Epidermal melanocyte (primary cell): ENCODE measurements around the gene RALGPS2.
"Not testable (repeated sequence)": the region's sequence is repeated elsewhere in the genome, so short reads cannot be mapped to it uniquely, and the experiment has no call there.

ENCODE experiments used
- DNase-seq: peaks from one replicate; pipeline ENCODE4 v3.0.0; 2011; ENCODE audit warnings: low spot score; ENCODE audit not compliant: insufficient read length

Gene RALGPS2

DNA sequence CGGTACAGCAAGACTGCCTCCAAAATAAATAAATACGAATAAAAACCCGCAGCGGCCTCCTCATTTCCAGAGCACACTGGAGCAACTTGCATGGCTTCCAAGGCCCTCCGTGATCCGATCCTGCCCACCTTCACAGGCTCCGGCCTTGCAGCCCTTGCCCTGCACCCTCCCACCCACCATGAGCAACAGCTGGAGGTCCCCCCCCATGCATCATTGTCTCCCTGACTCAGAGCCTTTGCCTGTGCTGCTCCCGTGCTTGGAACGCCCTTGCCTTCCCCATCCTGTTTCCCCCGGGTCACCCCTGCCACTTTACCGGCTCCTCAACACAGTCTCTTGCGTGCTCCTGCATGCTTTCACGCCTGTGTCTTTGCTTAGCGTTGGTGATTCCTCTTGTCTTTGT is 216.8 kb downstream of the RALGPS2 start:
- no peak for DNase-seq

DNA sequence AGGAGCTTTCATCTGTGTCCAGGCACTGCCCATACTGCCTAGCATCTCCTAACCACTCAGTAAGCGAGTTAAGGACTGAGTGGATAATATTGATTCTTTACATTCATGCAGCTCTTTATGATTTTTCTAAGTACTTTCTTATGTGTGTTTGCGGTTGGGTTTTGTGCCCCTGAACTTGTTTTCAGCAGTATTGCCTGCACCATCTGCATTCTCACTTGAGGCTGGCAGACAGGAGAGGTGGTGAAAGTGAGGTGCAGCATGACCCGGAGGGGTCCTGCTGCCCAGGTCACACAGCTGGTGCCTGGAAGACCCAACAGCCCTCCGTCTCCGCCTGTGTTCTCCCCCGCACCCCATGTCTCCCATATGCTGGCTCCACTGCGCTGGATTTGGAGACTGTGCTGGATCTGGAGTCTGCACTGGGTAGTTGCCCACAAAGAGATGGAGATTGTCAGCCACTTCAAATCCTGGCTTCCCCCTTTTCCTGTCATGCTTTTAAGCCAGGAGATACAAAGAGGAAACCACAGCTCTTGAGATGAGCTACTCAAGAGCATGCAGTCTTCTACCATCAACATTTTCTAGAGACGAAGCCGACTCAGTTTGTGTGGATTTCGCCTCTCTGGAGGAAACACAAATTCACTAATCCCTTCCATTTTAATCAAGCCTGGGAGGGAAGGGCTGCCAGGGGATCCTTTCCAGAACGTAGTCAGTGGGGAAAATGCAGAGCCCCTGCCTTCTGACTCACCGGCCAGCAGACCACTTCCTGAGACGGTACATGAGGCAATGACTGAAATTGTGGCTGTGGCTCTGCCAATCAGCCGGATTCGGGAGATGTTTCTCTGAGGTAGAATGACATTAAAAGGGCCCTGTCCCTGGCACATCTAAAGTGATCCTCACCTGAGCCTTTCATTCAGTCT is 217.5 kb downstream of the RALGPS2 start:
- no peak for DNase-seq

DNA sequence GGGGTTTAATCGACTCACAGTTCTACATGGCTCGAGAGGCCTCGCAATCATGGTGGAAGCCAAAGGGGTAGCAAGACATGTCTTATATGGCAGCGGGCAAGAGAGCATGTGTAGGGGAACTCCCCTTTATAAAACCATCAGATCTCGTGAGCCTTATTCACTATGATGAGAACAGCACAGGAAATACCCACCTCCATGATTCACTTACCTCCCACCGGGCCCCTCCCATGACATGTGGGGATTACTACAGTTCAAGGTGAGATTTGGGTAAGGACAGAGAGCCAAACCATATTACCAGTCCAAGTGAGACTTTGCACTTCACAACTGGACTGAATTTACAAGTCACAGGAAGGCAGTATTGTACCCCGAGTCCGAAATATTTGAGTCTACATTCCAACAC is 219.7 kb downstream of the RALGPS2 start:
- no peak for DNase-seq

DNA sequence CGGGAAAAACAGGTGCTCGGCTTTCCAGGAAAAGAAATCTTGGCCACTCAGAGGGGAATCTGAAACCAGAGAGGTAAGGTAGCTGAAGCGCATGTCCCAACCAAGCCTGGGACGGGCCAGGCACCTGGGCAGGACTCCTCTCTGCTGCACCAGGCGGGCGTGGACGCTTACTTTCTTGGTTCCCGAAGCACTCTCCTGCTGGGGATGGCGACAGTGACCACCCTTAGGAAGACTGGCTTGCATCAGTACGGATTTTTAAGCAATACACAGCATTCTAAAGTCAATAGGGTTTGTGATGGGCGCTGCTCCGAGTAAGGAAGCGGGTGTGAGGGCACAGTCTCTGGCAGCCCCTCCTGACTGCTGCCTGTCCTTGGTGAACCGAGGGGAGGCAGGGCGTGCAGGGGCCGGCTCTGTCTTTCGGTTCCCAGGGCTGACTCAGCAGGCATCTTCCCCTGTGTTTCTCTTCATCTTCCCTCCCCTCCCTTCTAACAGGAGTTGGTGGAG is 220.8 kb downstream of the RALGPS2 start:
- DNase-seq, result no peak

DNA sequence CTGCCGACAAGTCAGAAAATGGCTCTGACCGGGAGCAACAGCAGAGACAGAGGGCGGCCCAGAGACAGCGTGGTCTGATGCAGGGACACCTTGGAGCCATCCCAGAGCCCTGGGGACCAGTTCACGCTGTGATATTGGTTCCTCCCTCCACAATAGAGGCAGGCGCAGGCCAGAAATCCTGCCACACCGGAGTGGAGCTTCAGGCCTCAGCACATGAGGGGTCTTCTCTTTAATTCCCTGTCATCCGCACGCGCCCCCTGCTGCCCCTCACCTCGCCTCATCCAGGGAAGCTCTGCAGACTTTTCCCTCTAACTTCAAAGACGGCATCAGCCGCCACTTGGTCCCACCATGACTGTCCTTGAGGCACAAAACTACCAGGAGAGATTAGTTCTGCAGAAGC is 221.4 kb downstream of the RALGPS2 start:
- no peak for DNase-seq

- DNase-seq, result no peak
These were observed 222.0 kb downstream of the RALGPS2 start for GRCh38 chr1:178946855-178947676.

DNA sequence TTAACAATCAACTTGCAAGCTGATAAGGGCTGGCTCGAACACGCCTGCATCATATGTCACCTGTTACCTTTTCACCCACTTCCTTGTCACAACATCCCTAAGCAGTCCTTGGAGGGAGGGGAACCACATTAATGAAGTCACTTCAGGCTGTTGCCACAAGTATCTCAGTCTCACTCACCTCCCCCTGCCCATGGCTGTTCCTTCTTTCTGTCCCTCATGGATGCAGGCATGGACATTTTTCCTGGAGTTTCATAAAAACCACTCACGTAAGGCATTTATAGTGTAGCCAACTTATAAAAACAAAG is 222.6 kb downstream of the RALGPS2 start:
- no peak for DNase-seq

- DNase-seq, result no peak
These were observed 223.6 kb downstream of the RALGPS2 start for GRCh38 chr1:178948676-178949075.

GRCh38 chr1:178949866-178950265 is 224.8 kb downstream of the RALGPS2 start:
- not testable (repeated sequence) for DNase-seq

DNA sequence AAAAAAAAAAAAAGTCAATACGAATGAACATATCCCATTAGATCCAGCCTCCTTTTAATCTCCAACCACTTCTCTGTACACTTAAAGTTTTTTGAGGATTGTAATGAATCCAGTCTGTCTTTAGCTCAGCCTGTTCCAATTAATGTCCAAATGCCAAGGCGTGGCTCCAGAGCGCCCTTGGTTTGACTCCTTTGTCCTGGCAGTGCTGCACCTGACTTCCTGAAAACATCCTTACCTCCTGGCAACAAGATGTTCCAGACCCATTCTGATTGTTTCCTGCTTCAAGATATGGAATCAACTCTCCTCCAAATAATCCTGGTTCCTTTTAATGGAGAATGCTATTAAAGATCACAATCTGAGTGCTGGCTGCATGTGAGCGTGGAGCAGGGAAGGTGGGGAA is 226.6 kb downstream of the RALGPS2 start:
- no peak for DNase-seq

DNA sequence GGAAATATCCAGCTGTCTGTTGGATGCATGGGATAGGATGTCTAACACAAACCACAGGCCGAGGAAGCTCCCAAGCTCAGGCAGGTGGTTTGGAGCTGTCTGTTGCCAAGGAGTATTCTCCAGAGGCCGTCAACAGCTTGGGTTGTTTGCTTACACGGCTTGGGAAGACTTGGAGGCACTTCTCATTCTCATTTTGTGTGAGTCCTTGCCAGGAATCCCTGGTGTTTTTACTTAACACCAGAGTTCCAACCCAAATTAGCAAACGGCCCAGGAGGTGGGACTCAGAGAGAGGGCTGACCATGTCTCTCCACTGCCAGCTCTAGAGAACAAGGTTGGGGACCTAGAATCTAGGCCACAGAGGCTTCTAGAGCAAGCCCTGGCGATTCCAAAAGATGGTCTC is 228.0 kb downstream of the RALGPS2 start:
- no peak for DNase-seq

DNA sequence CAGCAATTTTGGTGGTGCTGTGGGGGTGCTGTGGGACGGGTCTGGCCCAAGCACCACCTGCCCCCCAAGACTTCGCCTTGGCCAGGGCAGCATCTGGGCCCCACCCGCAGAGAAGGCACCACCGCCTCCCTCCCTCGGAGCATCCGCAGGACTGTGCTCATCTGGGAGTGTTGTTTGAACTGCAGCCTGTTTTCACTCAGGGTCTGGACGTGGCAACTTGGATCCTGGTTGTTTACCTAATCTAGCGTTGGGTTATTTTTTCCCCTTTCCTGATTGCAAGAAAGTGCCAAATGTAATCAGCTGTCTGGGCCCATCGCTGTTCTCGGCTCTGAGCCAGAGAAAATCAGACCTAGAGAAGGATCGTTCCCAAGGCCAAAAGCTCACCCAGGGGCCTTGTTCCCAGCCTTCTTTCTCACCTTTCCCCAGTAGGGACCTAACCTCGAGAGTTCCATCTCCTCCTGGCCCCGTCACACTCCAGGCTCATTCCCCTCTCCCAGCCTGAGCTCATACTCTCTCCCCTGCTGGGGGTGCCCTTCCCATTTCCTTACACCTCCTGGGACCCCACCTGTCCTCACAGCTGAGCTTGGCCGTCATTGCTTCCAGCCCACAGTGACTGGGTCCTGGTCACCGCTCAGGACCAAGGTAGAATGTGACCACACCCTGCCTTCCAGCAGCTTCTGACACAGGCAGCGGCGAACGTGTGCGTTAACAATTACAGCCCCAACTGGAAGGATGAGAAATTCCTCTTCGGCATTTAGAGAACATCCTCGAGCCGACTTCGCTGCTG is 228.7 kb downstream of the RALGPS2 start:
- no peak for DNase-seq

- DNase-seq, result no peak
These were observed 229.3 kb downstream of the RALGPS2 start for GRCh38 chr1:178954325-178954690.

DNA sequence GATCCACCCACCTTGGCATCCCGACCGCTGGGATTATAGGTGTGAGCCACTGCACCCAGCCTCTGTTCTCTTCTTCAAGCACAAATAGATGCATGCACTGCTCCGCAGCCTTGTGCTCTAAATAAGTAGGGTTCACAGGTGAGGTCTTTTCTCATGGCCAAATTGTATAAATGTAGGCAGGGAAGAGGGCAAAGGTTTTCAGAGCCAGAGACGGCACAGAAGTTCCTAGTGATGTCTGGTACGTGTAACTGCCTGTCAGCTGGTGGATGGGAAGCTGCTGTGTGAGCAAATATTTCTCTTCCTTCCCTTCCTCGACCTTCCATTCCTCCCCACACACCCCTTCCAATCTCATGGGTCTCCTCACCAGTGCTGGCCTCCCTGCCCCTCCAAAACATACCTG is 229.9 kb downstream of the RALGPS2 start:
- DNase-seq, result no peak

GRCh38 chr1:178955391-178955954 is 230.4 kb downstream of the RALGPS2 start:
- no peak for DNase-seq

GRCh38 chr1:178958491-178958890 is 233.4 kb downstream of the RALGPS2 start:
- no peak for DNase-seq

GRCh38 chr1:178959543-178960460 is 234.8 kb downstream of the RALGPS2 start:
- DNase-seq, result no peak

DNA sequence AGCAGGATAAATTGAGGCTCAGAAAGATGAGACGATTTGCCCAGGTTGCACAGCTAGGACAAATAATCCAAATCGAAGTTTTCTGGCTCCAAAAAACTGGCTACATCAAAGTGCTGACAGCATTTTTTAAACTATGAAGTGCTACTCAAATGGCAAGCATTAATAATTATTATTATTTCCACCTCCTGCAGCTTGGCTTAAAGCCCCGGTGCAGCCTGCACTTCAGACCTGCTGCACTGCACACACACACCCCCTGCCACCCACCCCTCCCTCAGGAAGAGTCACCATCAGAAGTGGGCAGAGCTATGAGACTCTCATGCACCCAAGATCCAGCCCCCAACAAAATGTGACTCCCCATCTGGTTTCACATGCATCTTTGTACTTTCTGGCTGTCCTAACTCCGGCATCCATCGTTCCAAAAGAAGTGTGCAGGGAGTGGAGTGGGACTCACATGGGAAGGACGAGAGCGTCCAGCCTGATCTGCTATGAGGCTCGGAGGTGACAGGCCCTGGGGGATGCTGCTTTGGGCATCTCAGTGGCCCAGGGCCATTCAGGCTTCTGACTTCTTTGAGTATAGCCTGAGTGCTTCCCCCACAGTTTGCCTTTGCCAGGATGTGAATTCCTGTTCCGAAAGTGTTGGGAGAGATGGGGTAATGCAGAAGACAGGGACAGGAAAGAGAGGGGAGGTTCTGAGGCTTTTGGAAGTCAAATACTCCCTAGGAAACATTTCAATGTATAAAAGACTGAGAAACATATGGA is 235.6 kb downstream of the RALGPS2 start:
- no peak for DNase-seq

DNA sequence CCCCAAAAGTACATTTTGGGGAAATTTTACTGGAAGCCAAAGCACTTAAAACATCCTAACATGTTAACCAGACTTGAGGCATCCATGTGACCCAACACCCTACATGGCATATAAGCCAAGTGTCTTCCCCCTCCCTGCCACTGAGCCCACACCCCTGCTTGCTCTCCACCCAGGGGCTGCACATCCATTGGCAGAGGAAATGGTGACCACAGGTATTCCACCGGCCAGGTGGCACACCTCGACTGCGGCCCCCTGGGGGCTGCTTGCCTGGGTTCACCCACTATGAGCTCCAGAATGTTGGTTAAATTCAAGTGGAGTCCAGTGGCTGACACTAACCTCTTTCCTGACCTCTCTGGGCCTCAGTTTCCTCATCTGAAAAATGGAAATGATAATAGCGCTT is 236.3 kb downstream of the RALGPS2 start:
- DNase-seq, result no peak

DNA sequence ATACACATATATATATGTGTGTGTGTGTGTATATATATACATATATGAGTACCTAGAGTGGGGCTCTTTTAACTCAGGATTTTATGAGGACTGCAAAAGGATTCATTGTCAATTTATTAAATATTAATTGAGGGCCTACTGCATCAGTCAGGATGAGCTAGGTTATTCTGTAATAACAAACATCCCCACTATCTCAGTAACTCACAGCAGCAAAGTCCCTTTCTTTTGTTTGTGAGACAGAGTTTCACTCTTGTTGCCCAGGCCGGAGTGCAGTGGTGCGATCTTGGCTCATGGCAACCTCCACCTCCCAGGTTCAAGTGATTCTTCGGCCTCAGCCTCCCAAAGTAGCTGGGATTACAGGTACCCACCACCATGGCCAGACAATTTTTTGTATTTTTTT is 236.8 kb downstream of the RALGPS2 start:
- DNase-seq, result no peak
